SK-N-SH (cell line): Measurements from ENCODE around the gene PRX. TPM values are rescaled to one million over a fixed set of nuclear protein-coding genes. Genes with fewer than 3 reads are reported as not detected.

Source experiments
- CTCF ChIA-PET: fragments of 300-600, 350-600 bp; formaldehyde crosslinking; extraction: SDS; loops from one replicate; lab custom pipeline; 2021; lab: Yijun Ruan, JAX
- POLR2A ChIA-PET: fragments of 350-600 bp; sonication (Branson Sonifier 250); formaldehyde crosslinking; extraction: SDS; loops from one replicate; lab custom pipeline; 2020; ENCODE audit warnings: antibody characterized with exemption, inconsistent platforms; lab: Yijun Ruan, JAX
- DNase-seq: peaks from one replicate; pipeline ENCODE4 v3.0.0; 2012
- H2AFZ ChIP-seq: fragments of 200-600 bp; sonication (generic); 2 replicates; pipeline ENCODE4 v1.8.1; 2016; ENCODE audit warnings: antibody characterized with exemption, mild to moderate bottlenecking, low read depth
- H3F3A ChIP-seq: fragments of 200-600 bp; sonication (generic); replicated peaks from 2 replicates; pipeline ENCODE3; 2016; ENCODE audit warnings: antibody characterized with exemption, mild to moderate bottlenecking; ENCODE audit not compliant: insufficient read depth
- H3K27ac ChIP-seq, 2 experiments: fragments of 200-500 bp in 1 of 2; fragments of 200-600 bp in 1 of 2; sonication (Bioruptor generic) in 1 of 2; sonication (generic), shearing (Covaris generic) in 1 of 2; 2 replicates each; pipeline versions ENCODE4 v1.5.1 to v1.6.1; 2014 to 2016; ENCODE audit warnings: low read depth in 2 of 2, inconsistent platforms in 1 of 2, low read length in 1 of 2, mild to moderate bottlenecking in 1 of 2, mixed read lengths in 1 of 2
- H3K27me3 ChIP-seq: fragments of 200-600 bp; sonication (generic), shearing (Covaris generic); 2 replicates; pipeline ENCODE4 v1.6.1; 2016; ENCODE audit warnings: mixed run types; ENCODE audit not compliant: insufficient read depth
- H3K36me3 ChIP-seq, 2 experiments: fragments of 200-500 bp in 1 of 2; fragments of 200-600 bp in 1 of 2; sonication (Bioruptor generic) in 1 of 2; sonication (generic) in 1 of 2; replicated peaks in 1 of 2; 2 replicates each; pipeline versions ENCODE3 to v1.5.1; 2014 to 2016; ENCODE audit warnings: low read length in 1 of 2, mild to moderate bottlenecking in 1 of 2; ENCODE audit not compliant: insufficient read depth in 2 of 2, control insufficient read depth in 1 of 2
- H3K4me1 ChIP-seq, 2 experiments: fragments of 200-500 bp in 1 of 2; fragments of 200-600 bp in 1 of 2; sonication (Bioruptor generic) in 1 of 2; sonication (generic), shearing (Covaris generic) in 1 of 2; 2 replicates each; pipeline versions ENCODE4 v1.5.1 to v1.6.1; 2014 to 2016; ENCODE audit warnings: low read depth in 1 of 2, low read length in 1 of 2, mixed run types in 1 of 2; ENCODE audit not compliant: insufficient read depth in 2 of 2, control insufficient read depth in 1 of 2
- H3K4me2 ChIP-seq: fragments of 200-600 bp; sonication (generic), shearing (Covaris generic); 2 replicates; pipeline ENCODE4 v1.6.1; 2017; ENCODE audit warnings: mixed run types
- H3K4me3 ChIP-seq, 2 experiments: fragments of 200-500 bp in 1 of 2; fragments of 200-600 bp in 1 of 2; sonication (Bioruptor generic) in 1 of 2; sonication (generic), shearing (Covaris generic) in 1 of 2; 2 replicates each; pipeline versions ENCODE4 v1.5.1 to v1.8.1; 2014 to 2016; ENCODE audit warnings: low read depth in 2 of 2, inconsistent platforms in 1 of 2, low read length in 1 of 2, mild to moderate bottlenecking in 1 of 2, mixed read lengths in 1 of 2, moderate library complexity in 1 of 2
- H3K79me2 ChIP-seq: fragments of 200-600 bp; sonication (generic); 2 replicates; pipeline ENCODE4 v1.8.1; 2017; ENCODE audit warnings: mild to moderate bottlenecking; ENCODE audit not compliant: insufficient read depth
- H3K9ac ChIP-seq: fragments of 200-600 bp; sonication (generic); 2 replicates; pipeline ENCODE4 v1.6.1; 2017; ENCODE audit warnings: mixed run types
- H3K9me2 ChIP-seq: fragments of 200-600 bp; sonication (generic); 2 replicates; pipeline ENCODE4 v1.6.1; 2017; ENCODE audit warnings: mixed run types
- H3K9me3 ChIP-seq: fragments of 200-600 bp; sonication (generic); 2 replicates; pipeline ENCODE4 v1.6.1; 2017; ENCODE audit warnings: mixed run types, mild to moderate bottlenecking, moderate library complexity
- H4K20me1 ChIP-seq: fragments of 200-600 bp; sonication (generic); 2 replicates; pipeline ENCODE4 v1.6.1; 2017; ENCODE audit warnings: mild to moderate bottlenecking, mixed run types; ENCODE audit not compliant: insufficient read depth
- EP300 ChIP-seq, 2 experiments: IDR thresholded peaks; 2 replicates each; pipeline versions ENCODE4 v1.4.0 to v1.6.1; 2012; ENCODE audit warnings: borderline replicate concordance in 1 of 2, low read depth in 1 of 2, low read length in 1 of 2
- FOSL2 ChIP-seq: IDR thresholded peaks from 2 replicates; pipeline ENCODE4 v1.4.0; 2012; ENCODE audit warnings: low read depth, mild to moderate bottlenecking, moderate library complexity, borderline replicate concordance
- FOXM1 ChIP-seq: IDR thresholded peaks from 2 replicates; pipeline ENCODE4 v1.4.0; 2012; ENCODE audit warnings: low read depth, mild to moderate bottlenecking
- GATA2 ChIP-seq: sonication (generic); formaldehyde crosslinking; IDR thresholded peaks from 2 replicates; pipeline ENCODE4 v1.5.0; 2020; ENCODE audit warnings: mild to moderate bottlenecking, missing genetic modification reagents
- IRF3 ChIP-seq: fragments of 150-350 bp; IDR thresholded peaks from 2 replicates; pipeline ENCODE4 v1.6.1; 2016; ENCODE audit warnings: mild to moderate bottlenecking, low read depth, low read length
- JUND ChIP-seq: IDR thresholded peaks from 2 replicates; pipeline ENCODE4 v1.4.0; 2012
- MEF2A ChIP-seq: IDR thresholded peaks from 2 replicates; pipeline ENCODE4 v1.4.0; 2012; ENCODE audit warnings: low read depth, borderline replicate concordance
- RAD21 ChIP-seq: IDR thresholded peaks from 2 replicates; pipeline ENCODE4 v1.6.1; 2012; ENCODE audit warnings: mild to moderate bottlenecking, low read length
- REST ChIP-seq: IDR thresholded peaks from 2 replicates; pipeline ENCODE4 v1.6.1; 2012; ENCODE audit warnings: mild to moderate bottlenecking, low read depth, low read length, moderate library complexity
- RFX5 ChIP-seq: IDR thresholded peaks from 2 replicates; pipeline ENCODE4 v1.6.1; 2012; ENCODE audit warnings: mild to moderate bottlenecking, improper control_type of control experiment, low read length
- RXRA ChIP-seq: IDR thresholded peaks from 2 replicates; pipeline ENCODE4 v1.4.0; 2012; ENCODE audit warnings: low read depth, mild to moderate bottlenecking, borderline replicate concordance
- SIN3A ChIP-seq: IDR thresholded peaks from 2 replicates; pipeline ENCODE4 v1.6.1; 2012; ENCODE audit warnings: low read depth, mild to moderate bottlenecking, low read length, moderate library complexity, borderline replicate concordance
- SMC3 ChIP-seq: IDR thresholded peaks from 2 replicates; pipeline ENCODE4 v1.6.1; 2012; ENCODE audit warnings: low read depth, low read length, improper control_type of control experiment
- TEAD4 ChIP-seq: IDR thresholded peaks from 2 replicates; pipeline ENCODE4 v1.4.0; 2012; ENCODE audit warnings: mild to moderate bottlenecking, borderline replicate concordance; ENCODE audit not compliant: insufficient read depth
- USF1 ChIP-seq: IDR thresholded peaks from 2 replicates; pipeline ENCODE4 v1.4.0; 2012; ENCODE audit warnings: low read depth, borderline replicate concordance
- YY1 ChIP-seq: IDR thresholded peaks from 2 replicates; pipeline ENCODE4 v1.4.0; 2012; ENCODE audit warnings: low read depth, mild to moderate bottlenecking
- ZBTB33 ChIP-seq: IDR thresholded peaks from 2 replicates; pipeline ENCODE4 v1.4.0; 2012; ENCODE audit warnings: low read depth, borderline replicate concordance
- WGBS: methylation state at CpG from one replicate; pipeline ENCODE4 v1.1.6; 2017; ENCODE audit warnings: low lambda C conversion rate; 5-methylcytosine and 5-hydroxymethylcytosine counted together
- polyA plus RNA-seq, 3 experiments: library from polyadenylated mRNA; depleted of rRNA; stranded (reverse); fragments of >200 nt; gene quantifications; 2 replicates each; pipeline ENCODE4 v1.2.3, GENCODE V29; 2012

Gene PRX
- polyA plus RNA-seq, 1 of the 3 experiments (the other 2 are of a cell fraction) = 2.2 TPM

- H3K36me3 ChIP-seq = no peaks in the 10 kb centered on the region
- H3K79me2 ChIP-seq = peaks cover 3% of the 10 kb centered on the region
- no peaks in the 10 kb centered on the region for H3K9me2 ChIP-seq
- no peaks in the 10 kb centered on the region for H3F3A ChIP-seq
- H3K27ac ChIP-seq = no peak overlapping the region
- 86% methylated on average over 3 of the region's 3 CpGs for WGBS
- no peaks in the 10 kb centered on the region; a peak in 1 of 4 replicates for H3K4me1 ChIP-seq
- ChIA-PET POLR2A (interaction anchor here (1.0 kb wide), 1 partner anchor 8 kb away, joined by 3 read pairs; no protein-coding TSS in a partner anchor), CTCF (no interaction called here)
- no peak overlapping the region for H3K4me2 ChIP-seq
- DNase-seq = no peak
- no peak overlapping the region for H2AFZ ChIP-seq
- no peaks in the 10 kb centered on the region for H3K9me3 ChIP-seq
- H3K4me3 ChIP-seq = no peak overlapping the region
- no peak for TF ChIP-seq RAD21
- no peak for TF ChIP-seq FOXM1
- TF ChIP-seq IRF3 = no peak
- no peak for TF ChIP-seq RFX5
- TF ChIP-seq GATA2 (CRISPR knock-in tag) = no peak
- no peak for TF ChIP-seq YY1
- no peak overlapping the region for H3K9ac ChIP-seq
- H3K27me3 ChIP-seq = no peaks in the 10 kb centered on the region
- H4K20me1 ChIP-seq = no peaks in the 10 kb centered on the region
Observed at GRCh38 chr19:40357640-40358039, 55.5 kb downstream of the PRX start.

GRCh38 chr19:40356681-40357595, 56.2 kb downstream of the PRX start:
- H4K20me1 ChIP-seq = no peaks in the 10 kb centered on the region
- H3K9me2 ChIP-seq = no peaks in the 10 kb centered on the region
- no peak overlapping the region for H2AFZ ChIP-seq
- H3F3A ChIP-seq = no peaks in the 10 kb centered on the region
- WGBS = 89% methylated on average over 6 of the region's 6 CpGs
- DNase-seq = no peak
- ChIA-PET POLR2A (interaction anchor here (1.0 kb wide), 1 partner anchor 9 kb away, joined by 3 read pairs; no protein-coding TSS in a partner anchor), CTCF (no interaction called here)
- peaks cover 3% of the 10 kb centered on the region for H3K79me2 ChIP-seq
- H3K4me3 ChIP-seq = no peak overlapping the region
- H3K9ac ChIP-seq = no peak overlapping the region
- no peaks in the 10 kb centered on the region; a peak in 1 of 4 replicates for H3K4me1 ChIP-seq
- H3K27me3 ChIP-seq = no peaks in the 10 kb centered on the region
- H3K27ac ChIP-seq = no peak overlapping the region
- no peaks in the 10 kb centered on the region for H3K36me3 ChIP-seq
- H3K4me2 ChIP-seq = no peak overlapping the region
- H3K9me3 ChIP-seq = no peaks in the 10 kb centered on the region
- TF ChIP-seq JUND = no peak
- no peak for TF ChIP-seq SMC3
- no peak for TF ChIP-seq RAD21
- no peak for TF ChIP-seq MEF2A
- no peak for TF ChIP-seq FOSL2
- TF ChIP-seq TEAD4 = no peak
- no peak for TF ChIP-seq SIN3A
- TF ChIP-seq RXRA = no peak
- no peak for TF ChIP-seq EP300 (IDR thresholded peaks at IDR 0.05; ENCODE audit: borderline replicate concordance in 1 of 2, low read depth in 1 of 2, low read length in 1 of 2)
- TF ChIP-seq YY1 = no peak
- TF ChIP-seq USF1 = no peak
- no peak for TF ChIP-seq ZBTB33
- no peak for TF ChIP-seq REST
